CD14-positive monocyte (primary cell): Measurements from ENCODE around the gene CARD9. TPM values are rescaled to one million over a fixed set of nuclear protein-coding genes. Genes with fewer than 3 reads are reported as not detected.

Experiments
- DNase-seq, 3 donors: peaks; one replicate each; pipeline ENCODE4 v3.0.0-alpha.2; 2011 to 2022
- H2AFZ ChIP-seq: 2 replicates; pipeline ENCODE4 v1.6.0; 2012; ENCODE audit warnings: mild to moderate bottlenecking, low read depth, low read length, inconsistent platforms; ENCODE audit not compliant: insufficient read depth, poor library complexity, severe bottlenecking
- H3K27ac ChIP-seq, 2 donors: 1 replicate in 1 of 2; 2 replicates in 1 of 2; pipeline ENCODE4 v1.5.1; 2012 to 2013; ENCODE audit warnings: low read length in 2 of 2, control low read depth in 1 of 2, inconsistent platforms in 1 of 2, low read depth in 1 of 2, mild to moderate bottlenecking in 1 of 2
- H3K27me3 ChIP-seq, 2 donors: one replicate each; pipeline versions ENCODE4 v1.6.0 to v1.6.1; 2011 to 2013; ENCODE audit warnings: low read length in 2 of 2; ENCODE audit not compliant: control insufficient read depth in 2 of 2, insufficient read depth in 2 of 2
- H3K36me3 ChIP-seq, 2 donors: replicated peaks in 1 of 2; 1 replicate in 1 of 2; 2 replicates in 1 of 2; pipeline versions ENCODE4 v1.5.1 to v1.6.1; 2012 to 2013; ENCODE audit warnings: low read length in 2 of 2, control low read depth in 1 of 2, inconsistent platforms in 1 of 2, mild to moderate bottlenecking in 1 of 2; ENCODE audit not compliant: insufficient read depth in 2 of 2, control insufficient read depth in 1 of 2
- H3K4me1 ChIP-seq, 2 donors: 1 replicate in 1 of 2; 2 replicates in 1 of 2; pipeline versions ENCODE4 v1.5.1 to v1.6.1; 2012 to 2013; ENCODE audit warnings: low read length in 2 of 2, control low read depth in 1 of 2, inconsistent platforms in 1 of 2, mild to moderate bottlenecking in 1 of 2, moderate library complexity in 1 of 2; ENCODE audit not compliant: insufficient read depth in 2 of 2, control insufficient read depth in 1 of 2
- H3K4me2 ChIP-seq: replicated peaks from 2 replicates; pipeline ENCODE3; 2012; ENCODE audit warnings: low read length, moderate library complexity, mild to moderate bottlenecking; ENCODE audit not compliant: poor library complexity, severe bottlenecking; ENCODE audit errors: extremely low read depth
- H3K4me3 ChIP-seq, 3 experiments: fragments of 200-600 bp in 1 of 3; sonication (generic) in 1 of 3; replicated peaks in 1 of 3; 1 replicate in 2 of 3; 2 replicates in 1 of 3; pipeline ENCODE4 v1.5.1; 2011 to 2013; ENCODE audit warnings: low read length in 3 of 3, mild to moderate bottlenecking in 3 of 3, control low read depth in 2 of 3, low read depth in 2 of 3, inconsistent platforms in 1 of 3, moderate library complexity in 1 of 3
- H3K79me2 ChIP-seq: 2 replicates; pipeline ENCODE4 v1.6.0; 2012; ENCODE audit warnings: mild to moderate bottlenecking, control low read depth, inconsistent platforms, low read length, moderate library complexity; ENCODE audit not compliant: insufficient read depth
- H3K9ac ChIP-seq: 2 replicates; pipeline ENCODE4 v1.6.0; 2017; ENCODE audit warnings: low read length, mild to moderate bottlenecking; ENCODE audit not compliant: insufficient read depth, poor library complexity, severe bottlenecking
- H3K9me3 ChIP-seq, 2 donors: replicated peaks in 1 of 2; 1 replicate in 1 of 2; 2 replicates in 1 of 2; pipeline versions ENCODE4 v1.5.1 to v1.6.1; 2012 to 2013; ENCODE audit warnings: low read length in 2 of 2, control low read depth in 1 of 2; ENCODE audit not compliant: control insufficient read depth in 1 of 2, insufficient read depth in 1 of 2
- H4K20me1 ChIP-seq: 2 replicates; pipeline ENCODE4 v1.6.0; 2012; ENCODE audit warnings: mild to moderate bottlenecking, low read length, control low read depth, moderate library complexity; ENCODE audit not compliant: insufficient read depth
- H3K27ac Mint-ChIP-seq, 7 donors: one replicate each; pipeline ENCODE4 v1.8.0; 2020; ENCODE audit warnings: mild to moderate bottlenecking in 7 of 7, mixed read lengths in 7 of 7, moderate library complexity in 6 of 7, inconsistent platforms in 2 of 7
- H3K27me3 Mint-ChIP-seq, 3 donors: one replicate each; pipeline ENCODE4 v1.8.0; 2021 to 2022; ENCODE audit warnings: low read depth in 3 of 3, mild to moderate bottlenecking in 3 of 3, mixed read lengths in 3 of 3, moderate library complexity in 3 of 3, inconsistent platforms in 1 of 3
- H3K36me3 Mint-ChIP-seq, 2 donors: one replicate each; pipeline ENCODE4 v1.8.0; 2020; ENCODE audit warnings: mixed read lengths in 2 of 2, inconsistent platforms in 1 of 2, mild to moderate bottlenecking in 1 of 2
- H3K4me1 Mint-ChIP-seq: one replicate; pipeline ENCODE4 v1.8.0; 2020; ENCODE audit warnings: mild to moderate bottlenecking, mixed read lengths
- H3K4me3 Mint-ChIP-seq, 2 donors: one replicate each; pipeline ENCODE4 v1.8.0; 2020; ENCODE audit warnings: mild to moderate bottlenecking in 2 of 2, mixed read lengths in 2 of 2, moderate library complexity in 1 of 2
- H3K9me3 Mint-ChIP-seq, 7 donors: one replicate each; pipeline ENCODE4 v1.8.0; 2020 to 2022; ENCODE audit warnings: mixed read lengths in 7 of 7, mild to moderate bottlenecking in 6 of 7, moderate library complexity in 6 of 7, inconsistent platforms in 2 of 7
- WGBS: methylation state at CpG from one replicate; pipeline ENCODE4 v1.1.5; 2013; ENCODE audit warnings: missing lambda C conversion rate; ENCODE audit not compliant: insufficient coverage; 5-methylcytosine and 5-hydroxymethylcytosine counted together
- intact Hi-C, 2 donors: fragments of 100-400 bp; cut with micrococcal nuclease; formaldehyde crosslinking; loops; one replicate each; pipeline versions ENCODE4 v1.15.0 to v1.15.1; 2023
- polyA plus RNA-seq, 3 donors: library from polyadenylated mRNA; depleted of rRNA in 1 of 3; unstranded in 2 of 3; stranded (reverse) in 1 of 3; fragments of 300-500 nt in 2 of 3; fragments of >200 nt in 1 of 3; fragmentation: Illumina TruSeq in 2 of 3; gene quantifications; 1 replicate in 2 of 3; 2 replicates in 1 of 3; pipeline ENCODE4 v1.2.3, GENCODE V29; 2012 to 2021
- TF ChIP-seq, protein P1 (sequence below): fragments of 200-600 bp; IDR thresholded peaks from one replicate; pipeline ENCODE4 v1.8.0; 2022; ENCODE audit warnings: antibody characterized with exemption, mild to moderate bottlenecking

CARD9 gene
- polyA plus RNA-seq, 3 donors, result 34.3 to 108 (median 41.4) TPM

DNA sequence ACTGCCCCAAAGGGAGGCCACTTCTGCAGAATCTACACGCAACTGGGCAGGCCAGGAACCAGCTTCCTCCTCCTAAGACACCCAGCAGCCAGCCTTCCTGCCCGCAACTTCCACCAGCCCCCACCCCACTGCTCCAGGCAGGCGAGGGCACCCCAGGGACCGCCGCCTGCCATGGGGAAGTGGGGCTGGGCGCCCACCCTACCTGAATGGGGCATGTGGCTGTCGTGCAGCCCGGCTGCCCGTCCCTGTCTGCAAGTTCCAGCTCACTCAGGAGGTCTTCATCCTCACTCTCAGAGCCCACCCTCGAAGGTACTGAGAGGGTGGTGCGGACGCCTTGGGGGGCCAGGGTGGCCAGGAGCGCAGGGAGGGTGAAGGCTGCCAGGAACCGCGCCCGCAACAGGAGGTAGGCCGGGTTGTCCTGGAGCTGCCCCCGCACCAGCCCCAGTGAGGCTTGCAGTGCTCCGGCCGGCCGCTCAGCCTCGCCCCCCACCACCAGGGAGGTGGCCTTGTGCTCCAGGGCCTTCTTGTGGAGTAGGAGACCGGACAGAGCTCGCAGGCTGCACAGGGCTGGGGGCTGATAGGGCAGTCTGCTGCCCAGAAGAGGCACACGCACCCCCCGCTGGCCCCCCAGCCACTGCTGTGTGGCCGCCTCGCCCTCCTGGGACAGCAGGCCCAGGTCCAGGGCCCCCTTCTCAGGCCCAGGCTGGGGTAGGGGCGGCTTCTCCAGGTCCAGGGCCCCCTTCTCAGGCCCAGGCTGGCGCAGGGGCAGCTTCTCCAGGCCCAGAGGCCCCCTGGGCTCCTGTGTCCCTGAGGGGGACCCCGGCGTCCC lies 4.1 kb upstream of the CARD9 start:
- Mint-ChIP-seq H3K4me1 (peaks cover 23% of the 10 kb centered on the region), H3K27ac (peak overlapping the region in 4 of 7 donors; percentile 10 to 69 (median 36)), H3K27me3 (no peaks in the 10 kb centered on the region), H3K4me3 (no peak overlapping the region), H3K9me3 (no peaks in the 10 kb centered on the region), H3K36me3 (peaks cover 13 to 38% of the 10 kb centered on the region in 2 donors)
- no peak overlapping the region for H3K4me3 ChIP-seq
- H2AFZ ChIP-seq, result no peak overlapping the region
- WGBS, result 92% methylated on average over 19 of the region's 32 CpGs
- peaks cover 9% of the 10 kb centered on the region for H3K79me2 ChIP-seq
- no peaks in the 10 kb centered on the region for H4K20me1 ChIP-seq
- intact Hi-C loops, result no loop called here
- H3K36me3 ChIP-seq, result peaks cover 36 to 46% of the 10 kb centered on the region in 2 donors
- DNase-seq, result peak in 2 of 3 donors; percentile 23 to 39
- H3K9me3 ChIP-seq, result no peaks in the 10 kb centered on the region
- H3K4me2 ChIP-seq, result peak overlapping the region; percentile 19
- peak overlapping the region; percentile 46 to 48 for H3K27ac ChIP-seq
- H3K27me3 ChIP-seq, result no peaks in the 10 kb centered on the region
- peaks cover 28 to 37% of the 10 kb centered on the region in 2 donors for H3K4me1 ChIP-seq
- H3K9ac ChIP-seq, result peak overlapping the region; percentile 49
- TF ChIP-seq, protein P1, sequence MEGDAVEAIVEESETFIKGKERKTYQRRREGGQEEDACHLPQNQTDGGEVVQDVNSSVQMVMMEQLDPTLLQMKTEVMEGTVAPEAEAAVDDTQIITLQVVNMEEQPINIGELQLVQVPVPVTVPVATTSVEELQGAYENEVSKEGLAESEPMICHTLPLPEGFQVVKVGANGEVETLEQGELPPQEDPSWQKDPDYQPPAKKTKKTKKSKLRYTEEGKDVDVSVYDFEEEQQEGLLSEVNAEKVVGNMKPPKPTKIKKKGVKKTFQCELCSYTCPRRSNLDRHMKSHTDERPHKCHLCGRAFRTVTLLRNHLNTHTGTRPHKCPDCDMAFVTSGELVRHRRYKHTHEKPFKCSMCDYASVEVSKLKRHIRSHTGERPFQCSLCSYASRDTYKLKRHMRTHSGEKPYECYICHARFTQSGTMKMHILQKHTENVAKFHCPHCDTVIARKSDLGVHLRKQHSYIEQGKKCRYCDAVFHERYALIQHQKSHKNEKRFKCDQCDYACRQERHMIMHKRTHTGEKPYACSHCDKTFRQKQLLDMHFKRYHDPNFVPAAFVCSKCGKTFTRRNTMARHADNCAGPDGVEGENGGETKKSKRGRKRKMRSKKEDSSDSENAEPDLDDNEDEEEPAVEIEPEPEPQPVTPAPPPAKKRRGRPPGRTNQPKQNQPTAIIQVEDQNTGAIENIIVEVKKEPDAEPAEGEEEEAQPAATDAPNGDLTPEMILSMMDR, result no peak

DNA sequence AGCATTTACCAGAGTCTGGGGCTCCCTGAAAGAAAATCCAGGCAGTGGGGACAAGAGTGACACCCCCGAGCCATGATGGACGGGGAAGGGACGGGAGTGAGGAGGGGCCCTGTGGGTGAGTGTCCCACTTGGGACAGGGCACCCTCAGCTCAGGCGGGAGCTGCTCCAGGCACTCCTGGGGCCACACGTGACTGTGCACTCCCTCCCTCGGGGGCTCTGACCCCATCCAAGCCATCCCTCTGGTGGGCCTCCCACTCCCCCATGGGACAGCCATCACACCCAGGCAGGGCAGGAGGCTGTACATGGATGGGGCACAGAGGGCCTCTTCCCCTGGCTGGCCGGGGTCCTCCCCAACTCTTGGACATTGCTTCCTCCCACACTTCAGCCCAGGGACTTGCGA lies 3.0 kb upstream of the CARD9 start:
- peaks cover 10% of the 10 kb centered on the region for H4K20me1 ChIP-seq
- H3K9ac ChIP-seq, result peak overlapping the region; percentile 49
- peaks cover 38 to 48% of the 10 kb centered on the region in 2 donors for H3K4me1 ChIP-seq
- 98% methylated on average over 6 of the region's 8 CpGs for WGBS
- peaks cover 20% of the 10 kb centered on the region for H3K79me2 ChIP-seq
- no peak overlapping the region for H3K4me3 Mint-ChIP-seq
- H3K4me3 ChIP-seq, result no peak overlapping the region
- no peaks in the 10 kb centered on the region for H3K27me3 Mint-ChIP-seq
- no peaks in the 10 kb centered on the region for H3K27me3 ChIP-seq
- H3K36me3 ChIP-seq, result peaks cover 29 to 40% of the 10 kb centered on the region in 2 donors
- TF ChIP-seq, protein P1, result no peak
- peak overlapping the region; percentile 46 to 48 for H3K27ac ChIP-seq
- peaks cover 27% of the 10 kb centered on the region for H3K4me1 Mint-ChIP-seq
- H3K4me2 ChIP-seq, result no peak overlapping the region
- H3K27ac Mint-ChIP-seq, result peak overlapping the region in 1 of 7 donors; percentile 79
- intact Hi-C loops, result no loop called here
- no peak overlapping the region for H2AFZ ChIP-seq
- H3K36me3 Mint-ChIP-seq, result peaks cover 5 to 31% of the 10 kb centered on the region in 2 donors
- H3K9me3 Mint-ChIP-seq, result no peaks in the 10 kb centered on the region
- H3K9me3 ChIP-seq, result no peaks in the 10 kb centered on the region
- DNase-seq, result no peak
